OCI-LY7 (cell line): ENCODE measurements around the gene STARD9.
"Not testable (repeated sequence)": the region's sequence is repeated elsewhere in the genome, so short reads cannot be mapped to it uniquely, and the experiment has no call there.

ENCODE experiments used
- CTCF ChIP-seq: fragments of 200-600 bp; sonication (generic); conservative IDR thresholded peaks from 2 replicates; pipeline ENCODE4 v1.5.1; 2014; ENCODE audit warnings: mild to moderate bottlenecking, antibody characterized with exemption, low read length, moderate library complexity, mixed read lengths
- EZH2phosphoT487 ChIP-seq: fragments of 200-600 bp; sonication (generic); IDR thresholded peaks from 2 replicates; pipeline ENCODE4 v1.6.1; 2018; ENCODE audit warnings: low read depth, borderline replicate concordance, mild to moderate bottlenecking, mixed run types, antibody characterized with exemption, low read length, moderate library complexity, mixed read lengths

- TF ChIP-seq EZH2phosphoT487, CTCF: not testable (repeated sequence)
Observed at GRCh38 chr15:42764154-42764731, 188.8 kb downstream of the STARD9 start.
